ENCODE data around the gene HIVEP3.

The HIVEP3 gene

GRCh38 chr1:41516168-41517061 is 402.3 kb downstream of the HIVEP3 start (continued):
- TF ChIP-seq ZNF701 (tag by site-specific recombination; IDR thresholded peaks at IDR 0.05): no peak
- no peak for TF ChIP-seq ZNF692 (tag by site-specific recombination; IDR thresholded peaks at IDR 0.05)
- TF ChIP-seq ZBTB8A (tag by site-specific recombination; IDR thresholded peaks at IDR 0.05): 0 out of 2 replicates have a peak, but pooled peaks have one; percentile 27
- no peak; the same call in 1 of the 2 replicates for TF ChIP-seq ZNF449 (tag by site-specific recombination; IDR thresholded peaks at IDR 0.05)
- TF ChIP-seq KLF1 (tag by site-specific recombination; IDR thresholded peaks at IDR 0.05): no peak
- no peak for TF ChIP-seq ZNF404 (tag by site-specific recombination; IDR thresholded peaks at IDR 0.05)
- TF ChIP-seq ZNF488 (tag by site-specific recombination; IDR thresholded peaks at IDR 0.05): no peak
- no peak for TF ChIP-seq ZNF391 (tag by site-specific recombination; IDR thresholded peaks at IDR 0.05; ENCODE audit: borderline replicate concordance, low read depth)
- 0 out of 2 replicates have a peak, but pooled peaks have one; percentile 14 for TF ChIP-seq KLF16 (tag by site-specific recombination; IDR thresholded peaks at IDR 0.05)
- TF ChIP-seq OVOL3 (tag by site-specific recombination; IDR thresholded peaks at IDR 0.05): no peak
- no peak for TF ChIP-seq SALL2 (tag by site-specific recombination; IDR thresholded peaks at IDR 0.05; ENCODE audit: borderline replicate concordance)
- 0 out of 2 replicates have a peak, but pooled peaks have one; percentile 23 for TF ChIP-seq PATZ1 (tag by site-specific recombination; IDR thresholded peaks at IDR 0.05)
- TF ChIP-seq ZNF341 (tag by site-specific recombination; IDR thresholded peaks at IDR 0.05; ENCODE audit: low read depth): peak; percentile 78
- peak; percentile 57; the same call in 1 of the 2 replicates for TF ChIP-seq IKZF3 (tag by site-specific recombination; IDR thresholded peaks at IDR 0.05)

GRCh38 chr1:41515778-41516167 is 402.9 kb downstream of the HIVEP3 start:
- POLR2A ChIA-PET: interaction anchor here (1.0 kb wide), 2 partner anchors 22 to 67 kb away, joined by 3 to 4 read pairs; no protein-coding TSS in a partner anchor
- CTCF ChIA-PET: interaction anchor here (0.5 to 4.5 kb wide), 31 partner anchors 9 to 710 kb away, joined by 3 to 25 read pairs (median 4); partner anchors contain the start of gene EDN2
- H3K4me3 ChIP-seq (ENCODE audit: low read depth, low read length): no peak overlapping the region
- TF ChIP-seq ZNF335 (tag by site-specific recombination; conservative IDR thresholded peaks at IDR 0.05) (peak; percentile 41; the same call in 1 of the 2 replicates), ELK4 (IDR thresholded peaks at IDR 0.05; ENCODE audit: borderline replicate concordance, low read depth, low read length) (no peak)
- no peaks in the 10 kb centered on the region for H3K4me1 ChIP-seq (ENCODE audit: control insufficient read depth, insufficient read depth, low read length)
- H3K9me3 ChIP-seq (ENCODE audit: control insufficient read depth, insufficient read depth, low read depth, low read length): no peaks in the 10 kb centered on the region
- no peak overlapping the region for H3K27ac ChIP-seq (ENCODE audit: extremely low read depth, low read depth, low read length)
- H3K36me3 ChIP-seq (ENCODE audit: control insufficient read depth in 2 of 2, insufficient read depth in 1 of 2, low read length in 2 of 2): no peaks in the 10 kb centered on the region

Data from HEK293 (cell line).